ENCODE results near the gene GALNT6.

Gene GALNT6

DNA sequence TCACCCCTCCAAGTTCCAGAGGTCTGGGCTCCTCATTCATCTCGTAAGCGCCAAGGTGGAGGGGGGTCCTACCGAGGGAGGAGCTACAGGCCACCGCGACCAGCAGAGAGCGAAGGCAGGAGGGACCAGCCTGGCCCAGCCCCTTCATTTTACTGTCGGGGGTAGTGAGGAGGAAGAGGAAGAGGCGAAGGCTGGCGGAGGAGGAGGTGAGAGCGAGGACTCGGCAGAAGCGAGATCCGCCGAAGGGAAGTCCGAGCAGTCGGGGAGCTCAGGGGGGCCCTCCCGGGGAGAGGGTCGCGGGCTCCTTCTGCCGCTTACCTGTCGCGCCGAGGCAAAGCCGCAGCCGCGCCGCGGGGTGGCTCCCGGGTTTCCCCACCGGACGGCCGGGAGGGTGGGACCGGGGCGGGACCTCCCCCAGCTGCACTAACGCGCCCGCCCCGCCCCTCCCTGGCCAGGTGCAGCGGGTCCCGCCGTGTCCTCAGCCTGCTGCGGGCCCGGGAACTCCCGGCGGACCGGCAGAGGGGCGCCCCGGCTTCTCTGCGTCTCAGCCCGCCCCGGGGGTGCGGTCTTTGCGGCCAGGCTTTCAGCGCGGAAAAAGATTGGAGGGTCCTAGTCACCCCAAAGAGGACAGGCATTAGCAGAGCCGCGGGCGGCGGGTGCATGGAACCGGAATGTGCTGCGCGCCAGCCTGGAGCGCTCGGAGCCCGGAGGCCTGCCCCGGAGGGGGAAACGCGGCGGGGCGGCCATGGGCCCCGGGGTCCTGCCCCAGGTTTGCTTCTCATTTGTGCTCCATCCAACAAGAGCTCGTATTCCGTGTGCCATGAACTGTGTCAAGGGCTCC lies at the start of gene GALNT6:
Gene GALNT6 (minus strand): TSS at position 124 of the 841 bp plus-strand sequence. CDS start 11,625 bp downstream, outside the sequence.
- peak; percentile 66 for DNase-seq (ENCODE audit: low spot score)

GRCh38 chr12:51439330-51439729 lies 48.1 kb upstream of the GALNT6 start:
- DNase-seq (ENCODE audit: low spot score) = no peak

DNA sequence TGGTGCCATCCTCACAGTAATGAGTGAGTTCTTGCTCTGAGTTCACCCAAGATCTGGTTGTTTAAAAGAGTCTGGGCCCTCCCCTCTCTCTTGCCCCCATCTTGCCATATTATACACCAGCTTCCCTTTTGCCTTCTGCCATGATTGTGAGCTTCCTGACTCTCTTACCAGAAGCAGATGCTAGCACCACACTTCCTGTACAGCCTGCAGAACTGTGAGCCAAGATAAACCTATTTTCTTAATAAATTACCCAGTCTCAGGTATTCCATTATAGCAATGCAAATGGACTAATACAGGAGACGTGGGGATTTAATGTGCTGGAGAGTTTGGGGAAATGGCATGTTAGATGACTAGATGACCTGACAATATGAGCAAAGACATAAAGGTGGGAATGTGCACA lies 46.2 kb upstream of the GALNT6 start:
- DNase-seq (ENCODE audit: low spot score) = no peak

DNA sequence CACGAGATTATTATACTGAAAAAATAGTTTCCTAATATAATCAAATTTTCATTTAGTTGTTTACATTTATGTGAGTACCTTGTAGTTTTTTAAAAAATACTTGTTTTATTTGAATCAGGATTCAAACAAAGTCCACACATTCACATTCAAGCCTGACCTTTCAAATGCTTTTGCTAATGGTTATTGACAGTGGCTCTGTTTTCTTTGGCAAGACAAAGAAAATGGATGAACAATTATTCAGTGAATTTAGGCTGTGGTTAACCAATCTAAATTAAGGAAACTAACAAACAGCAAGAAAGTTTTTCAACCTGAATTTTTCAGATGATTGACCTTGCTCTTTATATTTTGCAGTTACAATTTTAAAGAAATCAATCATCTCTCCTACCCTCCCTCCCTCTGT lies 43.1 kb upstream of the GALNT6 start:
- no peak for DNase-seq (ENCODE audit: low spot score)

DNA sequence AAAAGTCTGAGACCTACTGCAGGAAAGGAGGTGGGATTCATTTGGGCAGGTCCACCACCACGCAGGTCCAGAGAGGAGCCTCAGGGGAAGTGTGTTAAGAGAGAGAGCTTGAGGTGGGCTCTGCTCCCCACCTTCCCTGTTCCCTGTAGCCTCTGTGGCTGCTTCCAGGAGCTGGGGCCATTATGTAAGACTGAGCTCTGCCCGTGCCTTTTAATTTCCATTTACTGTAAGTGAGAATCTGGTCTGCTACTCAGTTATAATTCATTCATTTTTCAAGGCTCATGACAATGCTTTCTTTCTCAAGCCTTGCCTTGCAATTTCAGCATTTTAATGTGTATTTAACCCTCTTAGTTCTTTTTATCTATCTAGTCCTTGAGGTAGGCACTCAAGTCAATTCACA lies 41.7 kb upstream of the GALNT6 start:
- DNase-seq (ENCODE audit: low spot score) = no peak

DNA sequence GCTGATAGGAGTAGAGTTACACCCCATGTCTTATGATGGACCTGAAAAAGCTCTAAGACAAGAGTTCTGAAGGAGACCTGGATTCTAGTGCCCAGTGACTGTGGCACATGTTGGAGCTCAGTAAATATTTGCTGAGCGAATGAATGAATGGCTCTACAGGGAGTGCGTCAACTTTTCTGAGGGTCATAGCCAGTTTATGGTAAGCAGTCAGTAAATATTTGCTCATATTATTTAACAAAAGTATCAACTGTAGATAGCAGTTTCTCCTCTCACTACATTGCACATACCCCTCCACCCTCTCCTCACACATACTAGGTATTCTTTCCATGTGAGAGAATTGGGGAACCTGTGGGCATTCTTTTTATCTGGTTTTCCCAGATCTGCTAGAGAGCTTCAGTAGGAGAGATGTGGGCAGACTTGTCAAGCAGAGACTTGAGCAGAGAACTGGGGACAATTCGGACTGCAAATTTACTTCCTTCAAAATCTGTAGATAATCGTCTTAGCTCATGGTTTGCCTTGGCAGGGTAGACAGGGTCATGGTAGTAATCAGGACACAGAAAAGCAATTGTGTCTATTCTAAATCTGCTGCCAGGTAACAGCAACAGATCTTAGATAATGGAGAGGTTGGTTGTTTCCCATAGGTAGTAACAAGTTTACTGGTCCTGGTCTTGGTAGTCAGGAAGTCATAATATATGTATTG lies 39.1 kb upstream of the GALNT6 start:
- no peak for DNase-seq (ENCODE audit: low spot score)

DNA sequence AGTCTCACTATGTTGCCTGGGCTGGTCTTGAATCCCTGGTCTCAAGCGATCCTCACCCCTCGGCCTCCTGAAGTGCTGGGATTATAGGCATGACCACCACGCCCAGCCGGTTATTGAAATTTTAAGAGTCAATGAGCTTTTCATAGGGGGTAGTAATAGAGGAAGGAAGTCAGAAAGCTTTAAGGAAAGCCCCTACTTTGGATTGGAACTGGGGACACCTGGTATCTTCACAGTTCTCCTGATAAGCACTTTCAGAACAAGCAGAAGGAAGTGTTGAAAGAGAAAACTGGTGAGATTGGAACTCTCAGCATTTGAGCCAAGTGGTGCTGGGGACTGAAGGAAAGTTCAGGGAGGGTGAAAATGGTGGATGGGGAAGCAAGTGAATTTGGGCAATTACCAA lies 38.5 kb upstream of the GALNT6 start:
- no peak for DNase-seq (ENCODE audit: low spot score)

DNA sequence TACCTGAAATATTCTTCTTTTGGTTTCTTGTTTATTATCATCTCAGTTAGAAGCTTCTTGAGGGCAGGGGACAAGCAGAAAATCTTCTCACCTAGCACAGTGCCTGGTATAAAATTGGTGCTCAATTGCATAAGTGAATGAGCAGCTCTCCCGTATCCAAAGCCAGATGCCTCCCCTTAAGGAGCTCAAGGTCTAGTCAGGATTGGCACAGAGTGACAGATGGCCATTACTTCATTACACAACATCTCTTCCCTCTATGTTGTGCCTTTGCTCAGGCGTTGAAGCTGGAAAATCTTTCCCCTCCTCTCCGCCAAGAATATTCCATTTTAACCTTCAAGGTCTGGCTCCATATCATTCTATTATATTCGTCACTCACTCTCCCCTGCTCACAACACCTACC lies 37.0 kb upstream of the GALNT6 start:
- DNase-seq (ENCODE audit: low spot score) = no peak

GRCh38 chr12:51424662-51425539 lies 33.7 kb upstream of the GALNT6 start, which contains the start of gene SLC4A8:
Gene SLC4A8 (plus strand): TSS chr12:51424831. CDS start chr12:51424988, 157 bp downstream.
- peak; percentile 76 for DNase-seq (ENCODE audit: low spot score)

DNA sequence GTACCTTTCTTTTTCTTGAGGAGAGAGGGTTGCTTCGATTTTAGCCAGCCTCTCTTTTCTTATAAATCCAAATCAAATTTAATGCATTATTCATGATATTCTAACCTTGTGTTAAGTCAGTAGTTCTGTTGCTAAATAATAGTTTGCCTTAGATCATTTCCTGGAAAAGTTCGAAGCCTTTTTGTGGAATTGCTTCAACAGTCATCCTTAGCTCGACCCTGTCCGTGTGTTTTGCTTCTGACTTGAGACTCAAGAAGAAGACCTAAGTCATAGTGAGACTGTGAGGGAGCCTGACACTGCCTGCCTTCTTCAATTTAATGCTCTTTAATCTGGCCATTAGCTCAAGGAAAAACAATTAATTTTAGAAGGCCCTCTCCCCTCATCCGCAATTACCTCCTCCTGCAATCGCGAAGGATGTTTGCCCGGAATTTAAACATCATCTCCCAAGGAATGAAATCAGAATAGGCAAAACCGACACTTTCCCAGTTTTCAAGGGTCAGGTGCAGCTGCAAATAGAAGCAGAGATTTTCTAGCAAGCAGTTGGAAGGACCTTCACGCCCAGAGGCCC lies 33.0 kb upstream of the GALNT6 start:
- no peak for DNase-seq (ENCODE audit: low spot score)

DNA sequence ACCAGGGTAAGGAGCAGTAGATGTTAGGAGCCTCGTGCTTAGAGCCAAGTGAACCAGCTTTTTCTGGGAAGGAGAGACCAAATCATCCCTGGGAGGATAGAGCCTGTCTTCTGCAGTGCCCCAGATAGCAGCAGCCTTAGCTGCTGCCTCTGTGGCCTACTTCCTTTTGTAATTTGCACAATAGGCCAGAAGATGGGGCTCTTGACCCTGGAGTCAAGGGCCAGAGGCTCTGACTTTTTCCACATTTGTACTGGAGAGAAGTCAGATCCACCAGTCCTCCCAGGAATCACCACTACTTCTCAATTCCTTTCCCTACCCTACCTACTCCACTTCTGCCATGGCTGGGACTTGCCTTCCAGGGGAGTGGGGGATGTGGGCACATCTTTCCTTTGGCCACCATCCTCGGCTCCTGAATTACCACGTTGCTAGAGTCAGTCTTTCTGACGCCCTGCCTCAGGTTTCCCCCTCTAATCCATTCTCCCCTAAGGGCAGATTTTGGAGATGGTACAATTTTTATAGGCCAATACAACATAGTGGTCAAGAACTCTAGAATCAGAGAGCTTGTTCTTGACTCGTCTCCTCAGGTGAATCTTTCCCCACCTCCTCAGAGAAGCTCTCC lies 30.2 kb upstream of the GALNT6 start:
- DNase-seq (ENCODE audit: low spot score) = peak; percentile 58

DNA sequence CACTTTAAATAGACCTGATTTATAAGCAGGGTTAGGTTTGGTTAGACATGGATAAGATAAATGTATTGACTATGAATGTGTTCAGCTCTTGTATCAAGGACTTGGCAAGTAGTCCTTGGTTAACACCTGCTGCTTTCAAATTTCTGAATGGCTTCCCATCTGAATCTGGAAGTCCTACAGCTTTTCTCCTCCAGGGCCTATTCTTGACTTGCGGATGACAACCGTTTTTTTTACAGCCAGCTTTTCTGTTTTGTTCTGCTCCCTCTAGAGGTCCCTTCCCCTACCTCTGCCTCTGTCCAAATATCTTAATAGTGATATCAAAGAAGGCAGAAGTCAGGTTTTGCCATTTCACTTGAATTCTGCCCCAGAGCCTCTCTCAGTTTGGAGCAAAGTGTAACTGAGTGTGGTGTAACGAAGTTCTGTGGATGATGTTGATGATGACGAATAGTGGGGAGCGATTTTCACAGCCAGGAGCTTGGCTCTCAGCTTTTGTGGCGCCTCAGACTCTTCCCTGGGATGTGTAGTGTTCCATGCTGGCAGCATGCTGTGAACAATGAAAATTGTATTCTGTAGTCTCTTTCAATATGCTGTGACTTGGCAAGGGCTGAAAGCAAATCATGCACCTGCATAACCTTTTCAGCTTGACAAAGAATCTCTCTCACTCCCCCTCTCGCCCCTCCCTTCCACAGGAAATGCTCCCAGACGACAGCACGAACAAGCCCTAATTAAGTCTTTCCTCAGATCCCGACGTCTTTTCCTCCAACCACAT lies 28.4 kb upstream of the GALNT6 start:
- no peak for DNase-seq (ENCODE audit: low spot score)

- DNase-seq (ENCODE audit: low spot score) = no peak
These were observed 26.6 kb upstream of the GALNT6 start for GRCh38 chr12:51417826-51418225.

DNA sequence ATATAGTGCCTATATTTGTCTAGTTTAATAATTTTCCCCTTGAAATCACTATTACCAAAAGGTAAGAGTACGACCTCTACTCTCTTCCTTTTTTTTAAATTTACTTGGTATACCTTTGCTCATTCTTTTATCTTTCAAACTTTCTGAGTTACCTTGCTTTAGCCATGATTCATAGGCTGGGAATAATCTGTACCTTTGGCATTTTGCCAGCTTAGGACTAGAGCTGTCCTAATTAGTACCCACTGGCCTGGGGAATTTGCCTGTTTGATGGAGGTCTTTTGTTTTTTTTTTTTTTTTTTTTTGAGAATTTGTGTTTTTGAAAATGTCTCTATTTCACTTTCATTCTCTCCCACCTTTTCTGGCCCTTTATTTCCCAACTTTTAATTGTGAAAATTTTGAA lies 24.7 kb upstream of the GALNT6 start:
- DNase-seq (ENCODE audit: low spot score) = no peak

DNA sequence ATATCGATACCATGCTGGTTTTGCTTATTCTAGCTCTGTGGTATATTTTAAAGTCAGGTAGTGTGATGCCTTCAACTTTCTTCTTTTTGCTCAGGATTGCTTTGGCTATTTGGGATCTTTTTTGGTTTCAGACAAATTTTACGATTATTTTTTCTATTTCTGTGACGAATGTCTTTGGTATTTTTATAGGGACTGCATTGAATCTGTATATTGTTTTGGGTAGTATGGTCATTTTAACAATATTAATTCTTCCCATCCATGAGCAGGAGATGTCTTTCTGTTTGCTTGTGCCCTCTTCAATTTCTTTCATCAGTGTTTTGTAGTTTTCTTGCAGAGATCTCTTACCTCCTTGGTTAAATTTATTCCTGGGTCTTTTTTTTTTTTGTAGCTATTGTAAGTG lies 22.6 kb upstream of the GALNT6 start:
- DNase-seq (ENCODE audit: low spot score) = no peak

DNA sequence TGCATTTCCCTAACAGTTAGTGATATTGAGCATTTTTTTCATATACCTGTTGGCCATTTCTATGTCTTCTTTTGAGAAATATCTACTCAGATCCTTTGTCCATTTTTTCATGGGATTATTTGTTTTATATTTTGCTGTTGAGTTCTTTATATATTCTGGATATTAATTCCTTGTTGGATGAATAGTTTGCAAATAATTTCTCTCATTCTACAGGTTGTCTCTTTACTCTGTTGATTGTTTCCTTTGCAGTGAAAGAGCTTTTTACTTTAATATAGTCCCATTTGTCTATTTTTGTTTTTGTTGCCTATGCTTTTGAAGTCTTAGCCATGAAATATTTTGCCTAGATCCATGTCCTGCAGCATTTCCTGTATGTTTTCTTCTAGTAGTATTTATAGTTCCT lies 21.9 kb upstream of the GALNT6 start:
- DNase-seq (ENCODE audit: low spot score) = no peak

- no peak for DNase-seq (ENCODE audit: low spot score)
These were observed 18.6 kb upstream of the GALNT6 start for GRCh38 chr12:51409846-51410245.

GRCh38 chr12:51407604-51408003 lies 16.4 kb upstream of the GALNT6 start:
- DNase-seq (ENCODE audit: low spot score) = no peak

- no peak for DNase-seq (ENCODE audit: low spot score)
These were observed 15.7 kb upstream of the GALNT6 start for GRCh38 chr12:51406859-51407258.

DNA sequence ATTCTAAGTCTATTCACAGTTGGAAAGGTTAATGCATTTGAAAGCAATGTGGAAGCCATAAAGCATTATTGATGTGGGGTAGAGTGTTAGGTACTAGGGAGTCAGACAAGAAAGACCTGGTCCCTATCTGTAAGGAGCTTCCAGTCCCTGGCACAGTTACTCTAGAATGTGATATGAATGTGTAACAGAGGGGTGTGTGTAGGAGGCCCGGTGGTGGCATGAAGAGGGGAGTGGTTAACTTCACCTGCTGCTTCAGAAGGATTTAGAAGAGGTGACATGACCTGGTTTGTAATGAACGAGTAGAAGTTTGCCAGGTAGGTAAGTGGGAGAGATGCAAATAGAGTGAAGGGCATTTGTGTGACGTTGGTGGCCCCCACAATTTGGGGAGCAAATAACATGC lies 15.1 kb upstream of the GALNT6 start:
- DNase-seq (ENCODE audit: low spot score) = no peak

- DNase-seq (ENCODE audit: low spot score) = no peak
These were observed 14.6 kb upstream of the GALNT6 start for GRCh38 chr12:51405801-51406207.
